Activated CD4-positive, alpha-beta T cell treated with anti-CD3 and anti-CD28 coated beads, Interleukin-10, Interleukin-2, amounts not matched to agents 100 ng/mL and 50 ng/mL, durations not matched to agents 16 hours and 8 hours (primary cell): Measurements from ENCODE around the gene MRPS27.

ENCODE experiments used
- DNase-seq: peaks from one replicate; pipeline ENCODE4 v3.0.0-alpha.2; 2020

The MRPS27 gene

GRCh38 chr5:72290356-72291133 is 29.5 kb downstream of the MRPS27 start:
- DNase-seq: no peak

GRCh38 chr5:72288924-72289323 is 31.1 kb downstream of the MRPS27 start:
- no peak for DNase-seq

- DNase-seq: no peak
These were observed 33.2 kb downstream of the MRPS27 start for GRCh38 chr5:72286798-72287197.

- DNase-seq: no peak
These were observed 34.6 kb downstream of the MRPS27 start for GRCh38 chr5:72285424-72285821.

GRCh38 chr5:72284559-72285423 is 35.2 kb downstream of the MRPS27 start:
- DNase-seq: no peak

GRCh38 chr5:72283358-72283757 is 36.7 kb downstream of the MRPS27 start:
- no peak for DNase-seq

- DNase-seq: no peak
These were observed 37.2 kb downstream of the MRPS27 start for GRCh38 chr5:72282878-72283277.

- no peak for DNase-seq
These were observed 38.1 kb downstream of the MRPS27 start for GRCh38 chr5:72281764-72282499.

- DNase-seq: no peak
These were observed 38.6 kb downstream of the MRPS27 start for GRCh38 chr5:72281430-72281763.

- DNase-seq: peak; percentile 18
These were observed 39.4 kb downstream of the MRPS27 start for GRCh38 chr5:72280581-72281069.

- no peak for DNase-seq
These were observed 43.8 kb downstream of the MRPS27 start for GRCh38 chr5:72276219-72276752.

GRCh38 chr5:72273547-72273946 is 46.5 kb downstream of the MRPS27 start:
- no peak for DNase-seq

GRCh38 chr5:72272398-72272797 is 47.6 kb downstream of the MRPS27 start:
- DNase-seq: no peak

GRCh38 chr5:72271702-72272101 is 48.3 kb downstream of the MRPS27 start:
- DNase-seq: no peak

- DNase-seq: no peak
These were observed 50.0 kb downstream of the MRPS27 start for GRCh38 chr5:72270037-72270436.

- DNase-seq: no peak
These were observed 50.6 kb downstream of the MRPS27 start for GRCh38 chr5:72269411-72269780.

GRCh38 chr5:72268753-72269410 is 51.2 kb downstream of the MRPS27 start:
- DNase-seq: peak; percentile 44

- DNase-seq: no peak
These were observed 51.8 kb downstream of the MRPS27 start for GRCh38 chr5:72268260-72268659.

GRCh38 chr5:72267685-72268084 is 52.4 kb downstream of the MRPS27 start:
- no peak for DNase-seq

GRCh38 chr5:72266862-72267261 is 53.2 kb downstream of the MRPS27 start:
- DNase-seq: no peak

- no peak for DNase-seq
These were observed 54.8 kb downstream of the MRPS27 start for GRCh38 chr5:72265032-72265877.

GRCh38 chr5:72256536-72256935 is 63.5 kb downstream of the MRPS27 start:
- DNase-seq: no peak
